WTC11 (cell line): ENCODE results near the gene STK17A. TPM values are rescaled to one million over a fixed set of nuclear protein-coding genes. Genes with fewer than 3 reads are reported as not detected.

Source experiments
- ATAC-seq: fragments of 200-7000 bp; cut with Tn5 transposase; 2 replicates; pipeline ENCODE4 v1.10.0; 2021; ENCODE audit warnings: mild to moderate bottlenecking, moderate library complexity
- CTCF ChIA-PET: fragments of 300-600 bp; sonication (Branson Sonifier 250); formaldehyde crosslinking; loops from one replicate; lab custom pipeline; 2021; ENCODE audit warnings: antibody characterized with exemption; lab: Charles Lee
- POLR2A ChIA-PET: fragments of 350-600 bp; sonication (Branson Sonifier 250); formaldehyde crosslinking; loops from one replicate; lab custom pipeline; 2021; ENCODE audit warnings: antibody characterized with exemption; lab: Charles Lee
- DNase-seq: peaks from one replicate; pipeline ENCODE4 v3.0.0; 2021; ENCODE audit warnings: low spot score
- H3K27ac Mint-ChIP-seq: 2 replicates; pipeline ENCODE4 v1.8.0; 2021; ENCODE audit warnings: mixed read lengths
- H3K27me3 Mint-ChIP-seq: 2 replicates; pipeline ENCODE4 v1.8.0; 2021; ENCODE audit warnings: low read depth, mild to moderate bottlenecking, moderate library complexity, mixed read lengths
- H3K36me3 Mint-ChIP-seq: 2 replicates; pipeline ENCODE4 v1.8.0; 2021; ENCODE audit warnings: mixed read lengths
- H3K4me1 Mint-ChIP-seq: 2 replicates; pipeline ENCODE4 v1.8.0; 2022; ENCODE audit warnings: mixed read lengths
- H3K4me3 Mint-ChIP-seq: 2 replicates; pipeline ENCODE4 v1.8.0; 2021; ENCODE audit warnings: mild to moderate bottlenecking, moderate library complexity, mixed read lengths
- H3K9me3 Mint-ChIP-seq: 2 replicates; pipeline ENCODE4 v1.8.0; 2021; ENCODE audit warnings: mixed read lengths
- CREB1 ChIP-seq: sonication (generic); formaldehyde crosslinking; IDR thresholded peaks from 2 replicates; pipeline ENCODE4 v1.8.0; 2023; ENCODE audit warnings: mild to moderate bottlenecking, missing genetic modification reagents
- E2F4 ChIP-seq: sonication (generic); formaldehyde crosslinking; IDR thresholded peaks from 2 replicates; pipeline ENCODE4 v1.8.1; 2022; ENCODE audit warnings: low read depth, mild to moderate bottlenecking, moderate library complexity, missing genetic modification reagents, borderline replicate concordance
- ERG ChIP-seq: fragments of 250-450 bp; sonication (Bioruptor Pico); IDR thresholded peaks from 2 replicates; pipeline ENCODE4 v1.8.0; 2021; ENCODE audit warnings: mild to moderate bottlenecking
- ESRRA ChIP-seq: sonication (generic); formaldehyde crosslinking; IDR thresholded peaks from 2 replicates; pipeline ENCODE4 v1.8.1; 2022; ENCODE audit warnings: mild to moderate bottlenecking, missing genetic modification reagents, borderline replicate concordance
- FOXJ3 ChIP-seq: sonication (generic); formaldehyde crosslinking; IDR thresholded peaks from 2 replicates; pipeline ENCODE4 v1.9.0; 2021; ENCODE audit warnings: missing genetic modification reagents, mild to moderate bottlenecking, borderline replicate concordance
- FOXK1 ChIP-seq: sonication (generic); formaldehyde crosslinking; IDR thresholded peaks from 2 replicates; pipeline ENCODE4 v1.8.0; 2022; ENCODE audit warnings: mild to moderate bottlenecking, moderate library complexity, missing genetic modification reagents
- GRHL2 ChIP-seq: fragments of 250-450 bp; sonication (Bioruptor Pico); IDR thresholded peaks from 2 replicates; pipeline ENCODE4 v1.8.0; 2022; ENCODE audit warnings: mild to moderate bottlenecking, moderate library complexity; ENCODE audit not compliant: insufficient replicate concordance, severe bottlenecking
- HMGA2 ChIP-seq: fragments of 250-450 bp; sonication (Bioruptor Pico); IDR thresholded peaks from 2 replicates; pipeline ENCODE4 v1.4.0; 2021; ENCODE audit warnings: mild to moderate bottlenecking, moderate library complexity
- HMGXB4 ChIP-seq: sonication (generic); formaldehyde crosslinking; IDR thresholded peaks from 2 replicates; pipeline ENCODE4 v1.8.1; 2023; ENCODE audit warnings: mild to moderate bottlenecking, moderate library complexity, missing genetic modification reagents
- IRF1 ChIP-seq: sonication (generic); formaldehyde crosslinking; IDR thresholded peaks from 2 replicates; pipeline ENCODE4 v1.8.0; 2023; ENCODE audit warnings: missing genetic modification reagents
- JAZF1 ChIP-seq: fragments of 250-450 bp; sonication (Bioruptor Pico); IDR thresholded peaks from 2 replicates; pipeline ENCODE4 v1.9.0; 2021; ENCODE audit warnings: moderate library complexity, mild to moderate bottlenecking, inconsistent platforms
- KAT7 ChIP-seq: sonication (generic); formaldehyde crosslinking; IDR thresholded peaks from 2 replicates; pipeline ENCODE4 v1.8.1; 2023; ENCODE audit warnings: missing genetic modification reagents, mild to moderate bottlenecking, borderline replicate concordance
- NFYB ChIP-seq: sonication (generic); formaldehyde crosslinking; conservative IDR thresholded peaks from 2 replicates; pipeline ENCODE4 v1.8.0; 2022; ENCODE audit warnings: low read depth, missing genetic modification reagents
- NR2C2 ChIP-seq: sonication (generic); formaldehyde crosslinking; IDR thresholded peaks from 2 replicates; pipeline ENCODE4 v1.8.0; 2022; ENCODE audit warnings: mild to moderate bottlenecking, missing genetic modification reagents
- PREB ChIP-seq: sonication (generic); formaldehyde crosslinking; IDR thresholded peaks from 2 replicates; pipeline ENCODE4 v1.8.1; 2022; ENCODE audit warnings: mild to moderate bottlenecking, missing genetic modification reagents, moderate library complexity, borderline replicate concordance
- RELA ChIP-seq: sonication (generic); formaldehyde crosslinking; IDR thresholded peaks from 2 replicates; pipeline ENCODE4 v1.8.1; 2022; ENCODE audit warnings: missing genetic modification reagents, mild to moderate bottlenecking, borderline replicate concordance
- SMAD4 ChIP-seq: sonication (generic); formaldehyde crosslinking; IDR thresholded peaks from 2 replicates; pipeline ENCODE4 v1.8.0; 2022; ENCODE audit warnings: mild to moderate bottlenecking, missing genetic modification reagents
- TEAD1 ChIP-seq: sonication (generic); formaldehyde crosslinking; IDR thresholded peaks from 2 replicates; pipeline ENCODE4 v1.8.0; 2022; ENCODE audit warnings: mild to moderate bottlenecking, missing genetic modification reagents
- USF2 ChIP-seq: sonication (generic); formaldehyde crosslinking; IDR thresholded peaks from 2 replicates; pipeline ENCODE4 v1.8.1; 2023; ENCODE audit warnings: mild to moderate bottlenecking, missing genetic modification reagents, moderate library complexity
- ZNF396 ChIP-seq: fragments of 250-450 bp; sonication (Bioruptor Pico); IDR thresholded peaks from 2 replicates; pipeline ENCODE4 v1.8.0; 2021; ENCODE audit warnings: mild to moderate bottlenecking, moderate library complexity, borderline replicate concordance
- ZNF423 ChIP-seq: fragments of 250-450 bp; sonication (Bioruptor Pico); IDR thresholded peaks from 2 replicates; pipeline ENCODE4 v2.1.2; 2022; ENCODE audit warnings: mild to moderate bottlenecking, moderate library complexity
- total RNA-seq: library from RNA; stranded (reverse); gene quantifications from 3 replicates; pipeline ENCODE4 v1.2.3, GENCODE V29; 2021

Gene STK17A
- total RNA-seq, 1 experiment from 2014 or later: 17.6 TPM

GRCh38 chr7:43575506-43575905 is 7.4 kb upstream of the STK17A start:
- TF ChIP-seq FOXK1 (CRISPR knock-in tag): no peak
- TF ChIP-seq HMGA2 (CRISPR knock-in tag): peak; percentile 92
- Mint-ChIP-seq H3K27me3 (no peaks in the 10 kb centered on the region), H3K4me3 (no peak overlapping the region), H3K9me3 (peaks cover 22% of the 10 kb centered on the region), H3K4me1 (peaks cover 14% of the 10 kb centered on the region), H3K36me3 (peaks cover 21% of the 10 kb centered on the region), H3K27ac (no peak overlapping the region)
- ChIA-PET POLR2A (no interaction called here), CTCF (interaction anchor here (0.6 kb wide), 1 partner anchor 146 kb away, joined by 3 read pairs; no protein-coding TSS in a partner anchor)
- ATAC-seq (no peak), DNase-seq (no peak)

GRCh38 chr7:43576241-43576640 is 6.7 kb upstream of the STK17A start:
- peaks cover 21% of the 10 kb centered on the region for H3K36me3 Mint-ChIP-seq
- no peak for TF ChIP-seq RELA (CRISPR knock-in tag)
- no peak for TF ChIP-seq E2F4 (CRISPR knock-in tag)
- TF ChIP-seq FOXK1 (CRISPR knock-in tag): no peak
- TF ChIP-seq NFYB (CRISPR knock-in tag): no peak
- TF ChIP-seq SMAD4 (CRISPR knock-in tag): no peak
- no peak for TF ChIP-seq HMGXB4 (CRISPR knock-in tag)
- no peak for TF ChIP-seq ZNF396 (CRISPR knock-in tag)
- no peak for TF ChIP-seq TEAD1 (CRISPR knock-in tag)
- TF ChIP-seq GRHL2 (CRISPR knock-in tag): no peak
- no peak for TF ChIP-seq ERG (CRISPR knock-in tag)
- TF ChIP-seq ZNF423: no peak
- no peak for TF ChIP-seq NR2C2 (CRISPR knock-in tag)
- no peak for TF ChIP-seq USF2
- TF ChIP-seq CREB1 (CRISPR knock-in tag): no peak
- no peak for TF ChIP-seq FOXJ3 (CRISPR knock-in tag)
- no peak for TF ChIP-seq IRF1
- no peak for TF ChIP-seq KAT7 (CRISPR knock-in tag)
- no peak for TF ChIP-seq PREB
- no peak for TF ChIP-seq JAZF1 (CRISPR knock-in tag)
- TF ChIP-seq ESRRA: no peak
- TF ChIP-seq, all 79 proteins: peak for 0
- DNase-seq (no peak), ATAC-seq (no peak)
- peaks cover 14% of the 10 kb centered on the region for H3K4me1 Mint-ChIP-seq
- peaks cover 22% of the 10 kb centered on the region for H3K9me3 Mint-ChIP-seq
- H3K27me3 Mint-ChIP-seq: no peaks in the 10 kb centered on the region
- no peak overlapping the region for H3K4me3 Mint-ChIP-seq
- CTCF ChIA-PET: no interaction called here
- POLR2A ChIA-PET: no interaction called here
- H3K27ac Mint-ChIP-seq: no peak overlapping the region
